ENCODE results near the gene TIMM17A. TPM values are rescaled to one million over a fixed set of nuclear protein-coding genes. Genes with fewer than 3 reads are reported as not detected.

Gene TIMM17A
- polyA plus RNA-seq, 1 donor (not counting 4 experiments of a cell fraction or from before 2014, with no cell fraction given), result 116 TPM

GRCh38 chr1:201946224-201946908 lies 8.9 kb upstream of the TIMM17A start, which contains the start of gene LMOD1:
LMOD1 (minus strand) TSS chr1:201946548; CDS start chr1:201946340, 208 bp downstream.
- Histone ChIP-seq H3K4me3 (ENCODE audit: control insufficient read depth in 2 of 3, extremely low read depth in 1 of 3, insufficient read depth in 2 of 3, low read depth in 1 of 3, low read length in 3 of 3) (no peak within 1 kb of the TSS), H3K36me3 (ENCODE audit: control insufficient read depth in 2 of 2, extremely low read depth in 1 of 2, insufficient read depth in 2 of 2, low read length in 2 of 2) (no peaks in the 10 kb centered on the region), H3K4me1 (ENCODE audit: control insufficient read depth, extremely low read depth, insufficient read depth, low read length) (no peaks in the 10 kb centered on the region), H3K9me3 (ENCODE audit: control insufficient read depth, low read depth, low read length) (no peaks in the 10 kb centered on the region), H3K27ac (ENCODE audit: control insufficient read depth, insufficient read depth, low read length) (no peak within 1 kb of the TSS), H3K9me1 (ENCODE audit: control insufficient read depth, extremely low read depth, insufficient read depth, low read length) (no peaks in the 10 kb centered on the region), H4K20me1 (ENCODE audit: control insufficient read depth, extremely low read depth, insufficient read depth, low read length) (no peaks in the 10 kb centered on the region), H3K4me2 (ENCODE audit: control insufficient read depth, extremely low read depth, insufficient read depth, low read depth, low read length) (peak within 1 kb of the TSS; percentile 47), H2AFZ (ENCODE audit: control insufficient read depth, low read length) (no peak within 1 kb of the TSS), H3K27me3 (ENCODE audit: control insufficient read depth, extremely low read depth, insufficient read depth, low read length) (peaks cover 36% of the 10 kb centered on the region), H3K79me2 (ENCODE audit: control insufficient read depth, insufficient read depth, low read length) (no peaks in the 10 kb centered on the region), H3K9ac (ENCODE audit: control insufficient read depth, extremely low read depth, insufficient read depth, low read length) (no peak within 1 kb of the TSS)
- DNase-seq (ENCODE audit: low read depth, low spot score), result no peak
- dilution Hi-C loops (cut with MboI; ENCODE audit: extremely low pct_ligation_motif_present, low sequenced_read_pairs), result no loop called here
- TF ChIP-seq, protein P1, sequence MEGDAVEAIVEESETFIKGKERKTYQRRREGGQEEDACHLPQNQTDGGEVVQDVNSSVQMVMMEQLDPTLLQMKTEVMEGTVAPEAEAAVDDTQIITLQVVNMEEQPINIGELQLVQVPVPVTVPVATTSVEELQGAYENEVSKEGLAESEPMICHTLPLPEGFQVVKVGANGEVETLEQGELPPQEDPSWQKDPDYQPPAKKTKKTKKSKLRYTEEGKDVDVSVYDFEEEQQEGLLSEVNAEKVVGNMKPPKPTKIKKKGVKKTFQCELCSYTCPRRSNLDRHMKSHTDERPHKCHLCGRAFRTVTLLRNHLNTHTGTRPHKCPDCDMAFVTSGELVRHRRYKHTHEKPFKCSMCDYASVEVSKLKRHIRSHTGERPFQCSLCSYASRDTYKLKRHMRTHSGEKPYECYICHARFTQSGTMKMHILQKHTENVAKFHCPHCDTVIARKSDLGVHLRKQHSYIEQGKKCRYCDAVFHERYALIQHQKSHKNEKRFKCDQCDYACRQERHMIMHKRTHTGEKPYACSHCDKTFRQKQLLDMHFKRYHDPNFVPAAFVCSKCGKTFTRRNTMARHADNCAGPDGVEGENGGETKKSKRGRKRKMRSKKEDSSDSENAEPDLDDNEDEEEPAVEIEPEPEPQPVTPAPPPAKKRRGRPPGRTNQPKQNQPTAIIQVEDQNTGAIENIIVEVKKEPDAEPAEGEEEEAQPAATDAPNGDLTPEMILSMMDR (optimal IDR thresholded peaks at IDR 0.05 in 1 of 3, IDR thresholded peaks at IDR 0.05 in 1 of 3, conservative IDR thresholded peaks at IDR 0.05 in 1 of 3; ENCODE audit: extremely low read depth in 1 of 3, insufficient read depth in 2 of 3, low read length in 3 of 3), result no peak
- no peak for FAIRE-seq

DNA sequence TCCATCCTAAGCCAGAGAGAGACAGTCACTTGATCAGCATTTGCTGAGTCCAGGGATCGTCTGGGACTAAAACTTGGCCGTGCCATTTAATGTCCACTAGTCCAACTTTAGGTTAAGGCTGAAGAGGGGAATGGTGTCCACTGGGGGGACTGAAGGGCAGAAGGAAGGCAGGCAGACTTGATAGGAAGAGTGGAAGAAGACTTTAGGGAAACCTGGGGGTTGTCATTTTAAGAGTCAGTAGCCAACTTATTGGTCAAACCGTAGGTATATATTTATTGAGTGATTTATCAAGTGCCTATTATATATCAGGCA lies 7.7 kb upstream of the TIMM17A start:
- Histone ChIP-seq H2AFZ (ENCODE audit: control insufficient read depth, low read length) (no peak overlapping the region), H3K4me2 (ENCODE audit: control insufficient read depth, extremely low read depth, insufficient read depth, low read depth, low read length) (no peak overlapping the region), H3K4me1 (ENCODE audit: control insufficient read depth, extremely low read depth, insufficient read depth, low read length) (no peaks in the 10 kb centered on the region), H4K20me1 (ENCODE audit: control insufficient read depth, extremely low read depth, insufficient read depth, low read length) (no peaks in the 10 kb centered on the region), H3K4me3 (ENCODE audit: control insufficient read depth in 2 of 3, extremely low read depth in 1 of 3, insufficient read depth in 2 of 3, low read depth in 1 of 3, low read length in 3 of 3) (no peak overlapping the region), H3K9ac (ENCODE audit: control insufficient read depth, extremely low read depth, insufficient read depth, low read length) (no peak overlapping the region), H3K27ac (ENCODE audit: control insufficient read depth, insufficient read depth, low read length) (no peak overlapping the region), H3K79me2 (ENCODE audit: control insufficient read depth, insufficient read depth, low read length) (no peaks in the 10 kb centered on the region), H3K9me1 (ENCODE audit: control insufficient read depth, extremely low read depth, insufficient read depth, low read length) (no peaks in the 10 kb centered on the region), H3K36me3 (ENCODE audit: control insufficient read depth in 2 of 2, extremely low read depth in 1 of 2, insufficient read depth in 2 of 2, low read length in 2 of 2) (no peaks in the 10 kb centered on the region), H3K27me3 (ENCODE audit: control insufficient read depth, extremely low read depth, insufficient read depth, low read length) (peaks cover 36% of the 10 kb centered on the region), H3K9me3 (ENCODE audit: control insufficient read depth, low read depth, low read length) (no peaks in the 10 kb centered on the region)
- TF ChIP-seq EZH2 (IDR thresholded peaks at IDR 0.05; ENCODE audit: low read length), result no peak
- TF ChIP-seq, protein P1 (optimal IDR thresholded peaks at IDR 0.05 in 1 of 3, IDR thresholded peaks at IDR 0.05 in 1 of 3, conservative IDR thresholded peaks at IDR 0.05 in 1 of 3; ENCODE audit: extremely low read depth in 1 of 3, insufficient read depth in 2 of 3, low read length in 3 of 3), result no peak
- FAIRE-seq, result no peak
- dilution Hi-C loops (cut with MboI; ENCODE audit: extremely low pct_ligation_motif_present, low sequenced_read_pairs), result no loop called here
- no peak for DNase-seq (ENCODE audit: low read depth, low spot score)
